Stimulated activated CD4-positive, alpha-beta T cell treated with anti-CD3 and anti-CD28 coated beads, Interleukin-15, amount 100 ng/mL, for 48 hours (primary cell): ENCODE data around the gene ZNF341.
"Not testable (repeated sequence)": the region's sequence is repeated elsewhere in the genome, so short reads cannot be mapped to it uniquely, and the experiment has no call there.

Experiments used
- DNase-seq, 2 donors: peaks; one replicate each; pipeline ENCODE4 v3.0.0-alpha.2; 2020; ENCODE audit warnings: low read depth in 2 of 2

ZNF341 gene

GRCh38 chr20:33767777-33768138, 36.0 kb downstream of the ZNF341 start:
- DNase-seq: no peak

- no peak for DNase-seq
Measured at GRCh38 chr20:33769043-33769442, 37.2 kb downstream of the ZNF341 start.

GRCh38 chr20:33770005-33770404, 38.2 kb downstream of the ZNF341 start:
- DNase-seq: no peak

- no peak for DNase-seq
Measured at GRCh38 chr20:33771938-33772337, 40.1 kb downstream of the ZNF341 start.

GRCh38 chr20:33772439-33772838, 40.6 kb downstream of the ZNF341 start:
- no peak for DNase-seq

- DNase-seq: peak; percentile 10 to 22
Measured at GRCh38 chr20:33773412-33774089, 41.8 kb downstream of the ZNF341 start.

- DNase-seq: no peak
Measured at GRCh38 chr20:33777816-33778215, 46.0 kb downstream of the ZNF341 start.

GRCh38 chr20:33781133-33781532, 49.3 kb downstream of the ZNF341 start:
- no peak for DNase-seq

- no peak for DNase-seq
Measured at GRCh38 chr20:33781945-33782344, 50.1 kb downstream of the ZNF341 start.

GRCh38 chr20:33783256-33783655, 51.5 kb downstream of the ZNF341 start:
- DNase-seq: no peak

- no peak for DNase-seq
Measured at GRCh38 chr20:33783818-33784217, 52.0 kb downstream of the ZNF341 start.

- DNase-seq: no peak
Measured at GRCh38 chr20:33784225-33784624, 52.4 kb downstream of the ZNF341 start.

GRCh38 chr20:33785503-33785902, 53.7 kb downstream of the ZNF341 start:
- no peak for DNase-seq

- DNase-seq: no peak
Measured at GRCh38 chr20:33787253-33787891, 55.6 kb downstream of the ZNF341 start.

GRCh38 chr20:33788351-33789049, 56.7 kb downstream of the ZNF341 start:
- DNase-seq: no peak

- no peak for DNase-seq
Measured at GRCh38 chr20:33789109-33789857, 57.5 kb downstream of the ZNF341 start.

GRCh38 chr20:33789858-33790182, 58.0 kb downstream of the ZNF341 start:
- DNase-seq: no peak

GRCh38 chr20:33790566-33790965, 58.8 kb downstream of the ZNF341 start:
- DNase-seq: no peak

- DNase-seq: no peak
Measured at GRCh38 chr20:33791021-33791420, 59.2 kb downstream of the ZNF341 start.

GRCh38 chr20:33791540-33791939, 59.7 kb downstream of the ZNF341 start:
- no peak for DNase-seq

GRCh38 chr20:33791959-33792597, 60.3 kb downstream of the ZNF341 start:
- peak in 1 of 2 donors; percentile 42 for DNase-seq

GRCh38 chr20:33792598-33792989, 60.8 kb downstream of the ZNF341 start:
- not testable (repeated sequence) for DNase-seq
